ENCODE data around the gene LRTM2.

DNA sequence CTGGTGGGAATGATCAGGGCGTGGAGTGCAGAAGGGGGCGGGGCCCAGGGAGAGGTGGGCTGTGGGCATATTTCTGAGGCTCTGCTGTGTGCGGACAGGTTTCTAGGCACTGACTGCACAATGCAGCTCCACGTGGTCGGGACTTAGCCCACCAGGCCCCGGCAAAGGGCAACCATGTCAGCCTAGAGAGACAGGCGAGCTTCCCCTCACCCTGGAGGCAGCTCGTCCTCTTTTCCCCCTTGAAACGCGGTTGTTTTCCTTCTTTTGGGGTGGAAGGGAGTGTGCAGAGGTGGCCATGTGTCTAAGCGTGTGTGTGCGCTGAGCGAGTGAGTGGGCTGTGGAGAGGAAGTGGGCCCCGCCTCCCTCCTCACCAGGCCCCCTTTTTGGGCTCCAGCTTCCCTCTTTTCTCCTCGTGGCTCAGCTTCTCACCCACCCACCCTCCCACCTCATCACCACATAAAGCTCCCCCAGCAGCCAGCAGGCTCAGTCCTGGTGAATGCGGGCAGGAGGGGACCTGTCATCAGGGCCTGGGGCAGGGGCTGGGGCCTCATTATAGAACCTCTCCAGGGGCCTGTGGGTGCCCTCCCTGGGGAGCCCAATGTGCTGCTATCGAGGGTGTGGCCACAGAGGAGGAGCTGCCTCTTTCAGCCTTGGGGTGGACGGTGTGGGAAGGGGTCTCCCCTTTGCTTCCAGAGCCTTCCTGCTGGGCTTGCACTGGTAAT, 22.0 kb downstream of the LRTM2 start:
- no peak for TF ChIP-seq CTCF (IDR thresholded peaks at IDR 0.05)
- TF ChIP-seq POLR2A (IDR thresholded peaks at IDR 0.05), result no peak
